ENCODE measurements around the gene ERN1.
"Not testable (repeated sequence)": the region's sequence is repeated elsewhere in the genome, so short reads cannot be mapped to it uniquely, and the experiment has no call there.

The ERN1 gene

DNA sequence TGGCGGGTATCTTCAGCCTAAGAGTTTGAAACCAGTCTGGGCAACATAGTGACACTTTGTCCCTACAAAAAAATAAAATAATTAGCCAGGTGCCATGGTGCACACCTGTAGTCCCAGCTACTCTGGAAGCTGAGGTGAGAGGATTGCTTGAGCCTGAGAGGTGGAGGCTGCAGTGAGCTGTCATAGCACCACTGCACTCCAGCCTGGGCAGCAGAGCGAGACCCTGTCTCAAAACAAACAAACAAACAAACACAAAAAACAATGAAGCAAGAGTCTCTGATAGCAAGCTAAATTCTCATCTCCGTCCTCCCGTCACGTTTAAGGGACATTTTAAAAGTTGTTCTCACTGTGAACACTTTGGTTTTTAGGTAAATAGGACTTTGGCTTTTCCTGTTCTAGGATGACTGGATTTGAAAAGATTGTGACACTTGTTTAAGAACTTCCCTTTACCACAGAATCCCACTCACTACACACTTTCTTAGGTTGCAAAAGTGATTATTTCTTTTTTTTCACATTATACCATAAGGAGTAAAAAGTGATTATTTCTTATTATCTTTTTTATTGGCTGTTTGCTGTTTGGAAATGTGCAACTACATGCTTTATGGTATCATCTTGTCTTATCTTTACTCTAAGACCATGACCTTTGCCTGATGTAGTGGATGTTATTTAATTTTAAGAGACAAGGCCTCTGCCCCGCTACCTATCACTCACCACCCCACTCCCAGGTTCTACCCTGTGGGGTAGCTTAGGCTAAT lies 4.4 kb upstream of the ERN1 start:
- DNase-seq, result no peak

DNA sequence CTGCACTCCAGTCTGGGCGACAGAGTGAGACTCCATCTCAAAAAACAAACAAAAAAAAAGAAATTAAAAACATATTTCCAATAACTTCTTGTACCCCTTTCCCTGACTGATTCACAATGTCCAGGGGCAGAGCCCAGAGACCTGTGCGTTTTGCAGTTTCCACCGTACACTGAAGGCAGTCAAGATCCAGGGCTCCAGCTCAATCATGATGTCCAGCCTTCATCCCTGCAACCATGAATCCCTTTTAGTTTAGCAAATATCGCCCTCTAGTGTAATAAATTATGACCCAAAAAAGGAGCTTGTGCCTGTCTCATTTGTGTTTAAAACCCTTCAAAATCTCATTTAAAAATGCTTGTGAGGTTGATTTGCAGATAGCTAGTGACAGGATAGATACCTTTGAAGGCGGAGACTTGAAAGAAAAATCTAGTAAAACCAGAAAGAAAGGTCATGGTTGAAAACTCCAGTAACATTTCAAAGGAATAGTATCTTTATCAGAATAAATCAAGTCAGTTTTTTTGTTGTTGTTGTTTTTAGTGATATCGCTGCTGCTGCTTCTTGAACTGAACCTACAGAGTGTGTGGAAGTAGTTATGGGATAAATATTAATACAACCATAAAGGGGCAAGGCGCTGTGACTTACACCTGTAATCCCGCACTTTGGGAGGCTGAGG lies 3.7 kb upstream of the ERN1 start:
- peak; percentile 68 for DNase-seq

DNA sequence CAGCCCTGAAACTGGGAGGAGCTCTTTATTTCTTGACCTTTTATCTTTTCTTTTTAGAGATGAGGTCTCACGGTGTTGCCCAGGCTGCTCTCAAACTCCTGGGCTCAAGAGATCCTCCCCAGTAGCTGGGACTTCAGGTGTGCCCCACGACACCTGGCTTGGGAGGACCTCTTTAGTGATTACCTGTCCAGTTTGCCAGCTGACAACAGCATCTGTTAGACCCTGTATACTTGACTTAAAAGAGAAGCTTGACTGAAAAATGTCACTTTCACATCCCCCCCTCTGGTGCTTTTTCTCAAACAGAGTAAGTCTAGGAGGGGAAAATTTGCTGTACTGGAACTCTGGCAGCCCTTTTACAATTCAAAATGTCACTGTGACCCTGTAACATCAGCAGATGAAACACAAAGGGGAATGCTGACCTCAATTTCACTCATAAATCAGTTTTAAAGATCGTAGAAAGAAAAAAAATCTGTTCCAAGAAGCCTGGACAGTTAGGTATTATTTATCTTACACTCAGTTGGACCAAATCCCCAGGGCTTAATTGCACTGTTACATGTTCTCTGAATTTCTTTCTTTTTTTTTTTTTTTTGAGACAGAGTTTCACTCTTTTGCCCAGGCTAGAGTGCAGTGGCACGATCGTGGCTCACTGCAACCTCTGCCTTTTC lies 1.8 kb upstream of the ERN1 start:
- DNase-seq, result no peak

DNA sequence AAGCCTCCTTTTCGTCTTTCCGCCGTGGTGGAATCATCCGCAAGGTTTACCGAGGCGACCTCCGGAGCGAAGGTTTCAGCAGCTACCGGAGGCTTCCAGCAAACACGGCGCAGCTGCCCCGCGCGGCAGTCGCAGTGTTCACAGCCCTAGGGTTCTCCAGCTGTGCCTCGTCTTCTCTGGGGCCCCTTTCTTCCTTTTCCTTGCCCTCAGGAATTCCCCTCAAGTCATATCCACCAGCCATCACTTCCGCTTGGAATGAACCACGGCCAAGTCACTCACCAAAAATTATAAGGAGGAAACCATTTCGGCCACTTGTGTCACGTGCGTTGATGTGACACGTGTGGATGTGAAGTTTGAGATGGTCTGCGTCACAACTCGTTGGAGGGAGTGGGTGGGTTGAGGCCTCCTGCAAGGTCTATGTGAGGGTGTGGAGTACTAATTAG lies 636 bp upstream of the ERN1 start:
- DNase-seq, result peak; percentile 73

DNA sequence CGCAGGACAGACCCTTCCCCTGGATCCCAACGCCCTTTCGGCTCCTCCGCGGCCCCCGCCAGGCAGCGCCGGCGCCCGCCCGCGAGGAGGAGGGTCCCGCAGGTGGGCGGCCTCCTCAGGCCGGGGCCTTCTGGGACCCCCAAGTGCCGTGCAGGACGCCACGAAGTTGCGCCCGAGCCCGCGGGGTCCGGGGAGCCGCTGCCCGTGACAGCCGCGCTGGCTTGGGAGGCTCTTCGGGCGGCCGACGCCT lies 504 bp downstream of the ERN1 start:
- DNase-seq, result no peak

DNA sequence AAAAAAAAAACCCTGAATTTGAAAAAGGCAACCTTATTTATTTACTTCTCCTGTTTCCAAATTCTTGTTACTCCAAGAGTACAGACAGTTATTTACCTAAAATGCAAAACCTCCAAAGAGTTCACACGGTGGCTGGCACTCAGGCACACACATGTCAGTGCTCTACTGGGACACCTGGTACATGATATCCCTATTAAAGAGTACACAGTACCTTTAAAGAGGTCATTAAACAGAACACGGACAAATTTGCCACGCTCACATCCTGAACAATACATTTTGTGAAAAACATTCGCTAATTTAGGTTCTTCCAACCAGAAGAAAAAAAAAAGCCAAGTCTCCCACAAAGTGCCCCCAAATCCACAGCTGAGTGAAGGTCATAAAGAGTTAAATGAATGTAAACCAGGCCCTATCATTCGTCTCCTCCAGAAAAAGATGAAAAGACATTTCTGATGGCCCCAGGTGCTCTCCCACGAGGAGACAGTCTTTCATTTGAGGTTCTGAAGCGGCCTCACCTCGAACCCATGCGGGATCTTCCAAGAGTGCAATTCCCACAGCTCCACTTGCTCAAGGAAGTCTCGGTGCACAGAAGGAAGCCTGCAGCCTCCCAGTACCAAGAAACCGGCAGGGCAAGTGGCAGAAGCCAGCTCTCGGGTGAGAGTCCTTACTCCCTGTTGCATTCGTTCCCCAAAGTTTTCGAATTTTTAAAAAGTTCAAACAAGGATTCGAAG lies 993 bp downstream of the ERN1 start:
- peak; percentile 43 for DNase-seq

DNA sequence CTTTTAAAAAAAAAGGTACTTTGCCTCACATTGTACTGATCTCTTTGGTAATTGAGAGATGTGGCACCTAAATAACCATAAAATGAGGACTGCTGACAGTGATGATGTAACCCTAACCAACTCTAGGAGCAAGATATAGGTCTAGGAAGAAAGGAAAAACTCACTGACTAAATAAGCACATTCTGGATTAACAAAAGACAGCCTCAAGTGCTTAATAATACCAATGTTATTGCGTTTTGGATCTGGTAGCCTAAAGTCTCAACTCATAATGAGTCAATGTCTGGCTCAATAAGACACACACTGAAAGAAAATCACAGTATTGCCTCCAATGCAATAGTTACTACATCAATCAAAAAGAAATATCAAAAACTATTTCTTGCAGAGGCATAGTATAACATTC lies 3.0 kb downstream of the ERN1 start:
- no peak for DNase-seq

DNA sequence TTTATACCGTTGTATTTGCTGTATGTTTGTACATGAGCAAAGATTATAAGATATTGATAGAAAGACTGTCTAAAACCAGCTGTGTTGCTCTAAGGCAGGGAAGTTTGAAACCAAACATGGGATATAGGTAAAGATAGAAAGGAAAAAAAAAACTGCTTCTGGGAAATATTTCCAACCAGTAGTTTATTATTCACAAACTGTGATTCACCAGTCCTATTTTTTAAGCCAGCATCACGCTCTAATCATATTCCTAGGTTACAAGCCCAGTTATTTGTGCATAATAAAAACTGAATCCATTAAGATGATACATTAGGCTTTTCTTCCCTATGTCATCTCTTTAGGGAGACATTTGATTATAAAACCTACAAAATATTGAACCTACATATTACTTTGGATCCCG lies 4.0 kb downstream of the ERN1 start:
- DNase-seq, result no peak

DNA sequence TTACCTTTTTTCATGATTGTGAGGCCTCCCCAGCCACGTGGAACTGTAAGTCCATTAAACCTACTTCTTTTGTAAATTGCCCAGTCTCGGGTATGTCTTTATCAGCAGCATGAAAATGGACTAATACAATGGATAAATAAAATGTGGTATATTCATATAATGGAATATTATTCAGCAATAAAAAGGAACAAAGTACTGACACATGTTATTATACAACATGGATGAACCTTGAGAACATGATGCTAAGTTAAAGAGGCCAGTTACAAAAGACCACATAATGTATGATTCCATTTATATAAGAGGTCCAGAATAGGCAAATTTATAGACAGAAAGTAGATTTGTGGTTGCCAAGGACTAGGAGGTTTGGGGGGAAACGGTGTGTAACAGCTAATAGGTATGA lies 5.3 kb downstream of the ERN1 start:
- DNase-seq, result no peak

DNA sequence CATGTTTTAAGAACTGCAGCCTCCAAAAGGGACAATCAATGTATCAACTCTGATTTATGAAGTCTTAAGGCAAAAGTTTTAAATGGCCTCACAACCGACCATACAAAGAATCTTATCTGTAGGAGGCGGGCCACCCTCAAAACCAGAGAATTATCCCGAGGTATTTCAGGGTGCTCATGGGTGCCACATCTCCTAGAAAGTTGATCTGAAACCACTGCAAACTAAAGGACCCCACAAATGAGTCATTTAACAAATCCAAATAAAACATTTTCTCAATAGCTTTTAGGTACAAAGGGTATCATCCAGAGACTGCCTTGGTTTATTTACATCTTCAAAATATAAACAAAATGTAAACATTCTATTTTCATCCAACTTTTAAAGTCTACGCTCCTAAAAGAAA lies 6.8 kb downstream of the ERN1 start:
- DNase-seq, result no peak

DNA sequence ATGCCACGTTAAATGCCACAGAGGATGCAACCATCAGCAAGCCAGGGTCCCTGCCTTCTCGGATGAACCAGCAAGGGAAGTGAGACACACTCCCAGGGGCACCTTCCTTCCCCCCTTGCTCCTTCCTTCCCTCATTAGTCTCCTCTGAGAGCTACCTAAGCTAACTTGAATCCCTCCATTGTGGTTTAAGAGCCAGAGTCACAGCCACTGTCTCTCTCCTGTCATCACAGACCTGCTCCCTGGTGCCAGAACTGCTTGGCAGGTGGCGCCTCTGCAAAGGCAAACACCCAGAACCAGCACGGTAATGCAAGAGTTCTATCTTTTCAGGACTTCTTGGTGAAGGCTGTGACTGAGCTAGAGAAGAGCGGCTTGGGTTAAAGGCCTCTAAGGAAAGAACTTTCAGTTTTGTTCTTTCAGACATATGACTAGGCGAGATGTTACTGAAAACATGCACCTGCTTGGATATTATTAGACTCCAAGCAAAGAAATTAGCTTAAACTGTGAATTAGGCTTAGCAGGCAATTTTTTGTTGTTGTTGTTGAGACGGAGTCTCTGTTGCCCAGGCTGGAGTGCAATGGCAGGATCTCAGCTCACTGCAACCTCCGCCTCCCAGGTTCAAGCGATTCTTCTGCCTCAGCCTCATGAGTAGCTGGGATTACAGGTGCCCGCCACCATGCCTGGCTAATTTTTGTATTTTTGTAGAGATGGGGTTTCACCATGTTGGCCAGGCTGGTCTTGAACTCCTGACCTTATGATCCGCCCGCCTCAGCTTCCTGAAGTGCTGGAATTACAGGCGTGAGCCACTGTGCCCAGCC lies 8.8 kb downstream of the ERN1 start:
- not testable (repeated sequence) for DNase-seq

DNA sequence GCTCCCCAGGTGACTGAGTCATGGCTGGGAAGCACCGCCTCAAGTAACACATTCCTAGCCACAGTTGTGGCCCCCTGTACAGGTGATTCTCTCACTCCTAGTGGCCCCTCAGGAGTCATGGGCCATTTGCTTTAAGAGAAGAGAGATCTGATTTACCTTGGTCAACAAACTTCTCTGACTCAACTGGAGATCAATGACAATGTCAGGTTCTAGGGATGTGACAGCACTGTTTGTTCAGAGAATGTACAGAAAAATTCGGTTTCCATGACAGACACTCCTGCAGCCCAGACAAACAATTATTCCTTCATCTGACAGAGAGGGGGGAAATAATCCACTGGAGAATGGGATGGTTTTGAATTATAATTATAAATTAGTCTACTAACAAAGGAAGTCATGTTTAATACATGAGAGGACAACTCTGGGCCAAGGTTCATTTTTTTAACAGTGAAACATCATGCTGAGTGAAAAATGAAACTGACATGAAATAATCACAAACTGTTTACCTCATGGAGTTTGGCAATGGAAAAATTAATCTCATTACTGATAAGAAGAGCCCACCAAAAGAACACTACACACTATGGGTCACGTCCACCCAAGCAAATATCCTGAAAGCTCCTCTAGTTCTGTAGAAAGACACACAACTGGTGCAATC lies 9.7 kb downstream of the ERN1 start:
- DNase-seq, result no peak

DNA sequence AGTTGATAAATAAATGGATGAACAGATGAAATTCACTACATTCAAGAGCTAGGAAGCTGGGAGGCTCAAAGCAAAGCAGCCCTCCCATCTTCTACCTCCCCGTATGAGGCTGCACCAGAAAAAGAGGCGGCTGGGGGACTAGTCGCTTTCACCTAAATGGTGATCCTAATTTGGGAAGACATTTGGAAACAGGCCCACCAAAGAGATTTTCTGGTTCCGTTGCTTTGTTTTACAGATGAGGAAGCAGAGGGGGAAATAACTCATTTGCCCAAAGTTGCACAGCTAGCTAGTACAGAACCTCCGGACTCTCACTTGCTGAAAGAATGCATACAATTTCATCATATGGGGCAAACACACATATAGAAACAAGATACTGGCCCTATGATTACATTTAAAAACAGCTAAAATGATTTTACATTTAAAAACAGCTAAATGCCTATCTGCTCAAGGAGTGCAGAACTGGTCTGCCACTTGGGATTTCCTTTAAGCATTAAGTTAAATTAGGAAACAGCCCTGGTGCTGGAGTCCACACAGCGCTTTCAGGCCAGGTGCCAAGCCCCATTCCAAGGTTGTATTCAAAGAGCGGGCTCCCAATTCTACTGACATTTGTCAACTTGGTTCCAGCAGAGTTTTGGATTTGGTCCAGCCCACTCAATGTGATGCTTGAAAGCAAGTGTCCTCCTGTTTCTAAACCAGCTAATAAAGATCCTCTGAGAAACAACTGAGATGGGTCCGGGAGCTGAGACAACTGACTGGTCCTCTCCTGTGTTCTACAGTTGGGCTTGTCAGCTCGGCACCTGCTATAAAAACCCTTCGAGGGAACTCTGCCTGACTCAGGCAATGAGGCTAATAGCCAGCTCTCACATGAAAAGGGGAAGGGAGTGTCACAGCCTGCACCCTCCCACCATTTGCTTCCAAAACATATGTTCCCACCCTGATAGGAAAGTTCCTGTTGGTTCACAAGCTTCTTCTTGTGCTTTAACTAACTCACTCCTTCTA lies 11.7 kb downstream of the ERN1 start:
- DNase-seq, result no peak

DNA sequence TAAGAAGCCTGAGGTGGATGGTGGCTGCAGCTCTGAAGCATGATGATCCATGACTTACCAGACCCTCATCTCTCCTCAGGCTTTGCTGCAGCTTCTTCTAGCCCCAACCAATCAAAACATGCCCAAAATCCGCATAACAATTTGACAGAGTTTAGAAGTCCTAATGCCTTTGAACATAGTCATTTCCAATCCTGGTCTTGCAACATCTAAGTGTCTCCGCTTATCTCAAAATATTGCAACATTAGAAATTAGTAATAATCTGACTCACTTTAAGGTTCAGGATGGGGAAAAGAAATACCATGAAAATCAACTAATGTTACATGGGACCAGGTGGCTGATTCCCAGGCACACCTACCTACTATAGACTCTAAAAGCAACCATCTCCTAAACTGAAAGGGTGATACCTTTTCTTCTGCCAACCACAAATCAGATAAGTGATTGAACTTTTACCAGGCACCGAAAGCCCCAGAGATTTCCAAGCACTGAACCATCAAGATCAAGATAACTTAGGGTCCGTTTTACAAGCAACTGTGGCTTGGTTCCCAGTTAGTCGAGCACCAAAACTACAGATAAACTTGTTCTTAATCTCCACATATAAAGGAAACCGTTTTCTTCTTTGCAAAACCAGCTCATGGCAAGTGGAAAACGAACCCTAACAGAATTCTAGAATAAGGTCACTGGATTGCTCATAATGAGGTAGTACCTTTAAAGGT lies 14.0 kb downstream of the ERN1 start:
- peak; percentile 62 for DNase-seq

DNA sequence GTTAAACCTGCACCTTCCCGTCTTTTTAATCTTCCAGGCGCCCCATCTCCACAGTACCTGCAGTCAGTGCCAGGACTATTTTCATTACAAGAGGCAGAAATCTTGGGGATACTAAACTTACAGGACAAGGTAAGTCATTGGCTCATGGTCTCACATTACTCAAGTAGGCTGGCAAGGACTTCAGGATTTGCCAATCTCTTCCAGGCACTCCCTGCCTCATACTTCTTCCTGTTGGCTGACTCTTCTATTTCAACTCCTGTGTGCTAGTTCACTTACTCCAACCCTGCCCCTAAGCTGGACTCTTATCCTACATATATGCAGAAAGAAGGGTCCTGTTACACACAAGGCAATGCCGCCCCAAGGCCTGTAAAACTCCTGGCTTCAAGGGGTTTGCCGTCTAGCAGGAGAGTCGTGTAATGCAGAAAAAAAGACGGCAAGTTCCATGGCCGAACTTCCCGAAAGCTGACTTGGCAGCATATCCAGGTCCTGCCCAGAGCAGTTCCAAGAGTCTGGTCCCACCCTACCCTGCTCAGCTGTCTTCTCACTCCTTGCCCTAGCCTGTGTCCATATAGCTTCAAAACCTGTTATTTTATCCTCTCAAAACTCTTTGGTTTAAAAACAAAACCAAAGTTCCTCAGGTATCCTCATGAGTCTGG lies 14.8 kb downstream of the ERN1 start:
- DNase-seq, result no peak

DNA sequence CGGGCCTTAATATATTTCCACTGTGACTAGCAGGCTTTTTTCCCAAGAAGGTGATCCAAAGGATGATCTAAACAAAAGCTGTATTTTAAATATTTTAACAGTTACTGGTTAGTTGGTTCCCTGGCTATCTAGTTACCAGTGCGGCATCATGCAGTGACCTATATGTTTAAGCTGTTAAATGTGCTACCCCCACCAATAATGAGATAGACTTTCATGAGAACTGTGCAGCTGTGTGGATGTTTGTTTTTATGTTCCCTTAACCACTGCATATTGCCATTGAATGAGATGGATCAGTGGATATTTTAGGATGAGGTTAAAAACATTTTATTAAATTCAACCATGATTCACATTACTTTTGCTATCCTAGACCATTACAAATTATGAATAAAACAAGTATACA lies 16.9 kb downstream of the ERN1 start:
- no peak for DNase-seq

DNA sequence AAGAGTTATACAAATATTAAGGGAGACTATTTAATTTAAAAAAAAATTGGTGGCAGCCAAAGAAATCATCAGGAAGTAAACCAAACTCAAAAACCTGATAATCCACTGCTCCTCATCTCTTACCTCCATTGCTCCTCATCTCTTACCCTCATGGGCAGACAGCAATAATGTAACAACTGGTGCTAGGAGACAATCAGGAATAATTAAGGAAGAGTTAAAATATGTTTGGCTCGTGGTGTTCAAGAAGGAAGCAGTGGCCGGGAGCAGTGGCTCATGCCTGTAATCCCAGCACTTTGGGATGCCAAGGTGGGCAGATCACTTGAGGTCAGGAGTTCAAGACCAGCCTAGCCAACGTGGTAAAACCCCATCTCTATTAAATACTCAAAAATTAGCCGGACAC lies 18.1 kb downstream of the ERN1 start:
- DNase-seq, result no peak

DNA sequence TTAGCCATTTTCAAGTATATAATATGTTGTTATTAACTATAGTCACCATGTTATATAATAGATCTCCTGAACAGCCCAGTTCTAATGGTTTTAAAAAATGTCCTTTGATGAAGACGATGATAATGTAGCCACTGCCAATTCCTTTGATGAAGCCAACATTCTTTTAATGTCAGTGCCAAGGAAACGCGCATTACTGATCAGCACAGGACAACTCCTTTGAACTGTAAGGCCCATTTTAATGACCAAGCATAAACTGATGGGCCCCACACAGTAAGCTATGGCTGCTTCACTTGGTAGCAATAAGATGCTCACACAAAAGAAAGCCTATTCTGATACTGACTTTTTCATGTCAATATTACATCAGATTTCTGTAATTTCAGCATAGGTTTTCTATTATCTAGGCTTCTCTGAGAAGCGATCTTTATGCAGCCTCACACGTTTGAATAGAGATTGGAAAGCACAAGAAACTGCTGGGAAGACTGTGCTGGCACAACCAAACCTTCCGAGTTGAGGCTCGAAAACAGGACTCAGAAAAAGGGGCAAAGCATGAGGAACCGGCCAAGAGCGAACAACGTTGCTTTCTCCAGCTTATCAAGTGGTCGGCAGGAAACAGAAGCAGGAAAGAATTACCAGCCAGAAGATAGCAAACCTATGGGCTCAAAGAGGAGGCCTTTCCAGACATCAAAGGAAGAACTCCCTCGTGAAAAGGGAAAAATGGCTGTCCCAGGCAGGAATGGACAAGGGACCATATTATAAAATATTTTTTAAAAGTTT lies 19.4 kb downstream of the ERN1 start:
- DNase-seq, result no peak

DNA sequence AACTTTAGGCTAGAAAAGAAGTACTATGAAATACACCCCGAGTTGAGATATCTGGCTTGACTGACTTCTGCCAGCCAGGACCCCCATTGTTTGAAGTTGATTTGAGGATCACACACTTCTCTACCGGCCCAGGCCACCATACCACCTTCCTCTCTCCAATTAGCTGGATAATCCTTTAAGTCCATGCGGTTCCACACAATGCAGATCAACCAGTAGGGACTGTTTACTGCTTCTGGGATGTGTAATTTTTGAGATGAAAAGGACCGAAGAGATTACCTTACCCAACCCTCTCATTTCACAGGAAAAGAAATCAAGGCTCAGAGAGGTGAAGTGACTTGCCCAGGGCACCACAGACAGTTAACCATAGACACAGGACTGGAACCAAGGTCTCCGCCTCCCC lies 20.5 kb downstream of the ERN1 start:
- no peak for DNase-seq

Data from fibroblast of skin of back (primary cell).